ENCODE measurements around the gene HBB.

The HBB gene

DNA sequence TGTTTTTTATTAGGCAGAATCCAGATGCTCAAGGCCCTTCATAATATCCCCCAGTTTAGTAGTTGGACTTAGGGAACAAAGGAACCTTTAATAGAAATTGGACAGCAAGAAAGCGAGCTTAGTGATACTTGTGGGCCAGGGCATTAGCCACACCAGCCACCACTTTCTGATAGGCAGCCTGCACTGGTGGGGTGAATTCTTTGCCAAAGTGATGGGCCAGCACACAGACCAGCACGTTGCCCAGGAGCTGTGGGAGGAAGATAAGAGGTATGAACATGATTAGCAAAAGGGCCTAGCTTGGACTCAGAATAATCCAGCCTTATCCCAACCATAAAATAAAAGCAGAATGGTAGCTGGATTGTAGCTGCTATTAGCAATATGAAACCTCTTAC lies 1.4 kb downstream of the HBB start:
- Histone ChIP-seq H3K27ac (ENCODE audit: low read length) (no peak overlapping the region), H3K36me3 (ENCODE audit: control insufficient read depth in 2 of 2, insufficient read depth in 2 of 2, low read length in 2 of 2) (no peaks in the 10 kb centered on the region), H3K27me3 (ENCODE audit: control insufficient read depth in 1 of 2, insufficient read depth in 2 of 2, low read length in 2 of 2) (no peaks in the 10 kb centered on the region), H3K4me1 (ENCODE audit: control insufficient read depth, insufficient read depth, low read length) (no peaks in the 10 kb centered on the region), H3K9me3 (ENCODE audit: control insufficient read depth in 2 of 2, low read length in 2 of 2) (no peaks in the 10 kb centered on the region), H3K4me3 (ENCODE audit: low read length in 2 of 2) (no peak overlapping the region), H3K9ac (ENCODE audit: low read length in 2 of 2) (no peak overlapping the region)

DNA sequence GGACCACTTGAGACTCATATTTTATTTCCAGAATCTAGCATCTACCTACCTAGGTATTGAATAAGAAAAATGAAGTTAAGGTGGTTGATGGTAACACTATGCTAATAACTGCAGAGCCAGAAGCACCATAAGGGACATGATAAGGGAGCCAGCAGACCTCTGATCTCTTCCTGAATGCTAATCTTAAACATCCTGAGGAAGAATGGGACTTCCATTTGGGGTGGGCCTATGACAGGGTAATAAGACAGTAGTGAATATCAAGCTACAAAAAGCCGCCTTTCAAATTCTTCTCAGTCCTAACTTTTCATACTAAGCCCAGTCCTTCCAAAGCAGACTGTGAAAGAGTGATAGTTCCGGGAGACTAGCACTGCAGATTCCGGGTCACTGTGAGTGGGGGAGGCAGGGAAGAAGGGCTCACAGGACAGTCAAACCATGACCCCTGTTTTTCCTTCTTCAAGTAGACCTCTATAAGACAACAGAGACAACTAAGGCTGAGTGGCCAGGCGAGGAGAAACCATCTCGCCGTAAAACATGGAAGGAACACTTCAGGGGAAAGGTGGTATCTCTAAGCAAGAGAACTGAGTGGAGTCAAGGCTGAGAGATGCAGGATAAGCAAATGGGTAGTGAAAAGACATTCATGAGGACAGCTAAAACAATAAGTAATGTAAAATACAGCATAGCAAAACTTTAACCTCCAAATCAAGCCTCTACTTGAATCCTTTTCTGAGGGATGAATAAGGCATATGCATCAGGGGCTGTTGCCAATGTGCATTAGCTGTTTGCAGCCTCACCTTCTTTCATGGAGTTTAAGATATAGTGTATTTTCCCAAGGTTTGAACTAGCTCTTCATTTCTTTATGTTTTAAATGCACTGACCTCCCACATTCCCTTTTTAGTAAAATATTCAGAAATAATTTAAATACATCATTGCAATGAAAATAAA lies 2.1 kb downstream of the HBB start:
- H3K4me3 ChIP-seq (ENCODE audit: low read length in 2 of 2) = no peak overlapping the region
- no peak overlapping the region for H3K27ac ChIP-seq (ENCODE audit: low read length)
- H3K27me3 ChIP-seq (ENCODE audit: control insufficient read depth in 1 of 2, insufficient read depth in 2 of 2, low read length in 2 of 2) = no peaks in the 10 kb centered on the region
- no peaks in the 10 kb centered on the region for H3K4me1 ChIP-seq (ENCODE audit: control insufficient read depth, insufficient read depth, low read length)
- no peaks in the 10 kb centered on the region for H3K9me3 ChIP-seq (ENCODE audit: control insufficient read depth in 2 of 2, low read length in 2 of 2)
- H3K36me3 ChIP-seq (ENCODE audit: control insufficient read depth in 2 of 2, insufficient read depth in 2 of 2, low read length in 2 of 2) = no peaks in the 10 kb centered on the region
- H3K9ac ChIP-seq (ENCODE audit: low read length in 2 of 2) = no peak overlapping the region

DNA sequence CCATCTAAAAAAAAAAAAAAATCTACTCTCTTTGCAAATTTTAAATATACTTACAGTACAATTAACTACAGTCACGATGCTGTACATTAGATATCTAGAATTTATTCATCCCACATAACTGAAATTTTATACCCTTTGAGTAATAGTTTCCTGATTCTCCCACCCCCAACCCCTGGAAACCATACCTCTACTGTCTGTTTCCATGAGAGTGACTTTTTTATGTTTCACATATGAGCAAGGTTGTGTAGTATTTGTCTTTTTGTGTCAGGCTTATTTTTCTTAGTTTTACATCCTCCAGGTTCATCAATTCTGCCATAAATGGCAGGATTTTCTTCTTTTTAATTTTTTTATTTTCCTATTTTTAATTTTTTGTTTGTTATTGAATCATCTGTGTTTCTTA lies 3.2 kb downstream of the HBB start:
- no peak overlapping the region for H3K4me3 ChIP-seq (ENCODE audit: low read length in 2 of 2)
- no peaks in the 10 kb centered on the region for H3K27me3 ChIP-seq (ENCODE audit: control insufficient read depth in 1 of 2, insufficient read depth in 2 of 2, low read length in 2 of 2)
- H3K36me3 ChIP-seq (ENCODE audit: control insufficient read depth in 2 of 2, insufficient read depth in 2 of 2, low read length in 2 of 2) = no peaks in the 10 kb centered on the region
- no peak overlapping the region for H3K9ac ChIP-seq (ENCODE audit: low read length in 2 of 2)
- H3K4me1 ChIP-seq (ENCODE audit: control insufficient read depth, insufficient read depth, low read length) = no peaks in the 10 kb centered on the region
- H3K9me3 ChIP-seq (ENCODE audit: control insufficient read depth in 2 of 2, low read length in 2 of 2) = no peaks in the 10 kb centered on the region
- H3K27ac ChIP-seq (ENCODE audit: low read length) = no peak overlapping the region

DNA sequence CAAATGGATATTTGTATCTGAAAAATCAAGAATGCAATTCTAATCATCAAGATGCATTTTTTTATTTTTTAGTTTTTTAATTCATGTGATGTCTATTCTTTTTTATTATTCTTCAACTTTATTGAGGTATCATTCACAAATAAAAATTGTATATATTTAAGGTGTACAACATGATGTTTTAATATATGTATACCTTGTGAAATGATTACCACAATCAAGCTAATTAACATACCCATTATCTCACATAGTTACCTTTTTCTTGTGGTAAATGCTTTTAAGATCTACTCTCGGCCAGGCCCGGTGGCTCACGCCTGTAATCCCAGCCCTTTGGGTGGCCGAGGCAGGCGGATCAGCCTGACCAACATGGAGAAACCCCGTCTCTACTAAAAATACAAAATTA lies 3.7 kb downstream of the HBB start:
- Histone ChIP-seq H3K27ac (ENCODE audit: low read length) (no peak overlapping the region), H3K4me3 (ENCODE audit: low read length in 2 of 2) (no peak overlapping the region), H3K27me3 (ENCODE audit: control insufficient read depth in 1 of 2, insufficient read depth in 2 of 2, low read length in 2 of 2) (no peaks in the 10 kb centered on the region), H3K9ac (ENCODE audit: low read length in 2 of 2) (no peak overlapping the region), H3K4me1 (ENCODE audit: control insufficient read depth, insufficient read depth, low read length) (no peaks in the 10 kb centered on the region), H3K9me3 (ENCODE audit: control insufficient read depth in 2 of 2, low read length in 2 of 2) (no peaks in the 10 kb centered on the region), H3K36me3 (ENCODE audit: control insufficient read depth in 2 of 2, insufficient read depth in 2 of 2, low read length in 2 of 2) (no peaks in the 10 kb centered on the region)

DNA sequence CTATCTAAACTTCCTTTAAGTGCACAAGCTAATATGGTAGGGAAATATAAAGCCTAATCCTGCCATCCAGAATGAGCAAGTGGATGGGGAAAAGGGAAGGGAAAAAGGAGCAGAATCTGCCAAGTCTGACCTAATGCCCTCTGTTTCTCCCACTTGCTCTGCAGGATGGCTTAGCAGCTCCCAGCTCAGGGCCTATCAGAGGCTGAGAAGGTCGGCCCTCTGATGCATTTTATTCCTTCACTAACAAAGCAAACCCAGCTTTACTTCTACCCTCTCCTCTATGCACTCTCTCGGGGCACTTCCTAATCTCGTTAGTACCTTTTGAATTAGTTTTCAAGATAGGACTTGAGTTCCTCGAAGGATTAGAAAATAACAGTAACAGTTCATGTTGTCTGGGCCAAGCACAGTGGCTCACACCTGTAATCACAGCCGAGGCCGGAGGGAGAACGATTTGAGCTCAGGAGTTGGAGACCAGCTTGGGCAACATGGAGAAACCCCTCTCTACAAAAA lies 16.4 kb downstream of the HBB start:
- Histone ChIP-seq H3K36me3 (ENCODE audit: control insufficient read depth in 2 of 2, insufficient read depth in 2 of 2, low read length in 2 of 2) (no peaks in the 10 kb centered on the region), H3K9me3 (ENCODE audit: control insufficient read depth in 2 of 2, low read length in 2 of 2) (peaks cover 0 to 2% of the 10 kb centered on the region in 2 donors), H3K4me3 (ENCODE audit: low read length in 2 of 2) (no peak overlapping the region), H3K27me3 (ENCODE audit: control insufficient read depth in 1 of 2, insufficient read depth in 2 of 2, low read length in 2 of 2) (no peaks in the 10 kb centered on the region), H3K4me1 (ENCODE audit: control insufficient read depth, insufficient read depth, low read length) (no peaks in the 10 kb centered on the region), H3K9ac (ENCODE audit: low read length in 2 of 2) (no peak overlapping the region), H3K27ac (ENCODE audit: low read length) (no peak overlapping the region)

DNA sequence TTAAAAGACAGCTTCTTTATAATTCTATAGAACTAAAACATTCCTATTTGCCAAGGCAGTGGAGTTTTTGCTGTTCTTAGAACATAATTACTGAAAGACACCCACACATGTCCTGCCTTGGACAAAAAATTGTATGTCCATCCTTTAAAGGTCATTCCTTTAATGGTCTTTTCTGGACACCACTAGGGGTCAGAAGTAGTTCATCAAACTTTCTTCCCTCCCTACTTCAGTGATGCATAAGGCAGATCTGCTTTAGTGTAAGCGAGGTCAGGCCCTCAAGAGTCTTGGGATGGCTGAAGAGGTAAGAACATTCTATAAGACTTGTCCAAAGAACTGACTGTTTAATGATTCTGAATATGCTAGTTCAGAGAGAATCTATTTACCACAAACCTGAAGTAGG lies 22.1 kb downstream of the HBB start:
- H3K4me1 ChIP-seq (ENCODE audit: control insufficient read depth, insufficient read depth, low read length) = no peaks in the 10 kb centered on the region
- no peak overlapping the region for H3K27ac ChIP-seq (ENCODE audit: low read length)
- no peak overlapping the region for H3K4me3 ChIP-seq (ENCODE audit: low read length in 2 of 2)
- H3K9me3 ChIP-seq (ENCODE audit: control insufficient read depth in 2 of 2, low read length in 2 of 2) = no peaks in the 10 kb centered on the region
- H3K36me3 ChIP-seq (ENCODE audit: control insufficient read depth in 2 of 2, insufficient read depth in 2 of 2, low read length in 2 of 2) = no peaks in the 10 kb centered on the region
- no peaks in the 10 kb centered on the region for H3K27me3 ChIP-seq (ENCODE audit: control insufficient read depth in 1 of 2, insufficient read depth in 2 of 2, low read length in 2 of 2)
- no peak overlapping the region for H3K9ac ChIP-seq (ENCODE audit: low read length in 2 of 2)

DNA sequence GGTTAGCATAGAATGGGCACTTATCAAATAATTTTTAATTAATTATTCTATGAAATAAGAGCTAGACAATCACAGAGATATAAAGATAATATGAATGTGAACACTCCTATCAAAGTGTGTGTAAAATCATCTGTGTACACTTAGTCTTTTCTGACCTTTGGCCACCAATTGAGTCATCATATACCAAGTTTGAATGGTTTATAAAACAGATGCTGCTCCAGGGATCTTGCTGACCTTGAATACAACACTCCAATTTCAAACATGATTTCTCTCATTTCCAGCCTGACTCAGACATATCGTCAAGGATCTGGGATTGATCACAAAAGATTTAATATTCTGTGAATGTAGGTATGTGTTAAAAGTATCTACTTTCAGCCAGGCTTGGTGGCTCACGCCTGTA lies 23.5 kb downstream of the HBB start:
- Histone ChIP-seq H3K27me3 (ENCODE audit: control insufficient read depth in 1 of 2, insufficient read depth in 2 of 2, low read length in 2 of 2) (no peaks in the 10 kb centered on the region), H3K4me1 (ENCODE audit: control insufficient read depth, insufficient read depth, low read length) (no peaks in the 10 kb centered on the region)

DNA sequence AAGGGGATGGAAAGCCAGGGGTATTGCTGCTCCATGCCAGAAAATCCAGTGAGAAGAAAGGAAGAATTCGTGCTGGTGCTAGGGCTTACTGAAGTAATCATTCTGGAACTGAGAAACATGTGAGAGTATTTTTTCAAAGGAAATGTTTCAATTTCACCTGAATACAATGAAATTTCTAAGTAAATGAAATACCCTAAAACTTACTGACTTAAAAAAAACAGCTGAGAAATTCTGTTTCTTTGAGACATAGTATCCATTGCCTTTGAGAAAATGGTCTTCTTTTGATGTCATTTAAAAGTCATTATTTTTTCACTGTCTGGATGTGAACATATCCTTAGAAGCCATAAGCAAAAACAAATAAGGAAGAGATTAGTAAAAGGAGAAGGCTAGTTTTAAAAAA lies 26.3 kb downstream of the HBB start, which contains the start of gene OR51V1:
TSS of gene OR51V1 (minus strand) at position 101 of the 400 bp plus-strand sequence. CDS start at position 101, 0 bp downstream.
- H3K4me1 ChIP-seq (ENCODE audit: control insufficient read depth, insufficient read depth, low read length) = no peaks in the 10 kb centered on the region
- no peaks in the 10 kb centered on the region for H3K9me3 ChIP-seq (ENCODE audit: control insufficient read depth in 2 of 2, low read length in 2 of 2)
- no peaks in the 10 kb centered on the region for H3K27me3 ChIP-seq (ENCODE audit: control insufficient read depth in 1 of 2, insufficient read depth in 2 of 2, low read length in 2 of 2)
- H3K27ac ChIP-seq (ENCODE audit: low read length) = no peak within 1 kb of the TSS
- H3K36me3 ChIP-seq (ENCODE audit: control insufficient read depth in 2 of 2, insufficient read depth in 2 of 2, low read length in 2 of 2) = no peaks in the 10 kb centered on the region
- no peak within 1 kb of the TSS for H3K4me3 ChIP-seq (ENCODE audit: low read length in 2 of 2)
- H3K9ac ChIP-seq (ENCODE audit: low read length in 2 of 2) = no peak within 1 kb of the TSS

More for the DNA sequence above, 23.5 kb downstream of the HBB start:
- H3K9me3 ChIP-seq (ENCODE audit: control insufficient read depth in 2 of 2, low read length in 2 of 2) = no peaks in the 10 kb centered on the region
- no peak overlapping the region for H3K27ac ChIP-seq (ENCODE audit: low read length)
- no peaks in the 10 kb centered on the region for H3K36me3 ChIP-seq (ENCODE audit: control insufficient read depth in 2 of 2, insufficient read depth in 2 of 2, low read length in 2 of 2)
- no peak overlapping the region for H3K9ac ChIP-seq (ENCODE audit: low read length in 2 of 2)
- no peak overlapping the region for H3K4me3 ChIP-seq (ENCODE audit: low read length in 2 of 2)

DNA sequence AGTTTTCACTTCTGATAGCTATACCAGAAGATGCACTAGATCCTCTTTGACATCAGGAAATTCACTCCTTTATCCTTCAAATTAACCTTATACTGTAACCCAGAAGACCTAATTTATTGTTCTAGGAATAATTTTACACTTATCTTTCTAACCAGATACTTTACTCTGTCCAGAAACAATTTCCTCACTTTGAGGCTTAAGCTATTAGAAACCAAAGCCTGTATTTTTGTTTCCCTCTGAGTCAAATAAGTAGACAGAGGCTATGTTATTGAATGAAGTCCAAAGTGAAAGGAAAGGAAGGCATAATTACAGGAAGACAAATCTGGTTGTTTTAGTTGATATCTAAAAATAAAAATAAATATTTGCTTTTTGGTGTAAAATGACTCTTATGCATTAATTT lies 28.6 kb downstream of the HBB start:
- no peak overlapping the region for H3K27ac ChIP-seq (ENCODE audit: low read length)
- no peaks in the 10 kb centered on the region for H3K4me1 ChIP-seq (ENCODE audit: control insufficient read depth, insufficient read depth, low read length)
- H3K9ac ChIP-seq (ENCODE audit: low read length in 2 of 2) = no peak overlapping the region
- H3K9me3 ChIP-seq (ENCODE audit: control insufficient read depth in 2 of 2, low read length in 2 of 2) = no peaks in the 10 kb centered on the region
- H3K27me3 ChIP-seq (ENCODE audit: control insufficient read depth in 1 of 2, insufficient read depth in 2 of 2, low read length in 2 of 2) = no peaks in the 10 kb centered on the region
- H3K4me3 ChIP-seq (ENCODE audit: low read length in 2 of 2) = no peak overlapping the region
- H3K36me3 ChIP-seq (ENCODE audit: control insufficient read depth in 2 of 2, insufficient read depth in 2 of 2, low read length in 2 of 2) = no peaks in the 10 kb centered on the region

DNA sequence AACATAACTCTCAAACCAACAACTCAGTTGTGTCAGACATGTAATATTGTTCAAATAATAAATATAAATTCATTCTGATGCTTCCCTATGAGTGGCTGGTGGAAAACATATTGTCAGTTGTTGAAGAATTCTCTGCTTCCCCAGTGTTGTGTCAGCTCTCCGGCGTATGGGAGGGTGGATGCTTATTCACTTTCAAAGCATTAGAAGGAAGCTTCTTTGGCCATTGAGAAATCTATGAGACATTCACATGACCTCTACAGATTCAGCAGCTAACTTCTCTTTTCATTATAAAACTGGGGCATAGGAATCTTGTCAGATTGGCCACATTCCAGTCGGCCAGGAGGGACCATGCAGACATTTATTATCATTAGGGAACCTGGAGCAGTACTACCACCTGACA lies 29.3 kb downstream of the HBB start:
- Histone ChIP-seq H3K9ac (ENCODE audit: low read length in 2 of 2) (no peak overlapping the region), H3K36me3 (ENCODE audit: control insufficient read depth in 2 of 2, insufficient read depth in 2 of 2, low read length in 2 of 2) (no peaks in the 10 kb centered on the region), H3K27me3 (ENCODE audit: control insufficient read depth in 1 of 2, insufficient read depth in 2 of 2, low read length in 2 of 2) (no peaks in the 10 kb centered on the region), H3K4me1 (ENCODE audit: control insufficient read depth, insufficient read depth, low read length) (no peaks in the 10 kb centered on the region), H3K4me3 (ENCODE audit: low read length in 2 of 2) (no peak overlapping the region), H3K9me3 (ENCODE audit: control insufficient read depth in 2 of 2, low read length in 2 of 2) (no peaks in the 10 kb centered on the region), H3K27ac (ENCODE audit: low read length) (no peak overlapping the region)

DNA sequence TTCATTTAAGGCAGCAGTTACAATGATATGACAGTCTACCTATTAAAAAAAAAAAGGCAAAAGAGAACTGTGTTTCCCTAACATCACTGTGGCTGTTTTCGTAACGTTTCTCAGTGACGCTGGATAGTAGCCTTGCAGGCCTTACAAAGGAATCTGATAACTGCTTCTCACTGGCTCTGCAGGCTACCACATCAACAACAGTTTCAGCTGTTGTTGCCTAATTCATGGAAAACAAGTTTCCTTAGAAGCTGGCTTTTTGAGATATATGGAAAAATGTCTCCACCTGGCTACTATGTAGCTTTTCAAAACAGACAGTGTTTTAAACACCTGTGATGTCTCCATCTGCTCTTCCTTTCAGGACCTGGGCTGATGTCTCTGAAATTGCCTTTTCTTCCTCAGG lies 30.1 kb downstream of the HBB start:
- Histone ChIP-seq H3K4me3 (ENCODE audit: low read length in 2 of 2) (no peak overlapping the region), H3K4me1 (ENCODE audit: control insufficient read depth, insufficient read depth, low read length) (no peaks in the 10 kb centered on the region), H3K27ac (ENCODE audit: low read length) (no peak overlapping the region), H3K9ac (ENCODE audit: low read length in 2 of 2) (no peak overlapping the region), H3K36me3 (ENCODE audit: control insufficient read depth in 2 of 2, insufficient read depth in 2 of 2, low read length in 2 of 2) (no peaks in the 10 kb centered on the region), H3K9me3 (ENCODE audit: control insufficient read depth in 2 of 2, low read length in 2 of 2) (no peaks in the 10 kb centered on the region), H3K27me3 (ENCODE audit: control insufficient read depth in 1 of 2, insufficient read depth in 2 of 2, low read length in 2 of 2) (no peaks in the 10 kb centered on the region)
